Gastrocnemius medialis (tissue), 4 donors: Measurements from ENCODE around the gene TMEM240. TPM values are rescaled to one million over a fixed set of nuclear protein-coding genes. Genes with fewer than 3 reads are reported as not detected.
A peak's percentile ranks its signal among the peaks of the same experiment; 100 is the strongest.
"Not testable (repeated sequence)": the region's sequence is repeated elsewhere in the genome, so short reads cannot be mapped to it uniquely, and the experiment has no call there.

Source experiments
- ATAC-seq, 2 donors: fragments of 150-250 bp; one replicate each; pipeline ENCODE4 v1.9.1; 2016
- DNase-seq, 2 donors: peaks; one replicate each; pipeline ENCODE4 v3.0.0-alpha.2; 2019
- H3K27ac ChIP-seq, 4 donors: fragments of 200-600 bp; sonication (generic); 1 replicate in 1 of 4; 2 replicates in 3 of 4; pipeline ENCODE4 v1.5.1; 2016 to 2018; ENCODE audit warnings: mild to moderate bottlenecking in 2 of 4, moderate library complexity in 1 of 4
- H3K27me3 ChIP-seq, 3 donors: fragments of 200-600 bp; sonication (generic) in 2 of 3; 1 replicate in 1 of 3; 2 replicates in 2 of 3; pipeline versions ENCODE4 v1.5.1 to v1.6.0; 2016 to 2019; ENCODE audit warnings: mild to moderate bottlenecking in 1 of 3, moderate library complexity in 1 of 3
- H3K36me3 ChIP-seq, 2 donors: fragments of 200-600 bp; sonication (generic) in 1 of 2; one replicate each; pipeline ENCODE4 v1.5.1; 2017 to 2018
- H3K4me1 ChIP-seq, 2 donors: fragments of 200-600 bp; sonication (generic) in 1 of 2; one replicate each; pipeline ENCODE4 v1.5.1; 2016 to 2017; ENCODE audit warnings: mild to moderate bottlenecking in 2 of 2
- H3K4me3 ChIP-seq, 4 donors: fragments of 200-600 bp; sonication (generic) in 3 of 4; 1 replicate in 1 of 4; 2 replicates in 3 of 4; pipeline ENCODE4 v1.5.1; 2016 to 2019; ENCODE audit warnings: mild to moderate bottlenecking in 2 of 4
- H3K9me3 ChIP-seq, 3 donors: fragments of 200-600 bp; sonication (generic) in 2 of 3; 1 replicate in 1 of 3; 2 replicates in 2 of 3; pipeline ENCODE4 v1.5.1; 2016 to 2019
- CTCF ChIP-seq, 5 experiments: fragments of 450-650 bp in 3 of 5; fragments of 200-600 bp in 2 of 5; sonication (generic) in 2 of 5; IDR thresholded peaks in 4 of 5; conservative IDR thresholded peaks in 1 of 5; 1 replicate in 4 of 5; 2 replicates in 1 of 5; pipeline ENCODE4 v1.5.1; 2016 to 2019; ENCODE audit warnings: antibody characterized with exemption in 5 of 5, mild to moderate bottlenecking in 3 of 5, moderate library complexity in 3 of 5
- POLR2A ChIP-seq, 2 donors: fragments of 450-650 bp; IDR thresholded peaks; one replicate each; pipeline ENCODE4 v1.6.1; 2017; ENCODE audit warnings: antibody characterized with exemption in 2 of 2, mild to moderate bottlenecking in 2 of 2, moderate library complexity in 2 of 2
- in situ Hi-C, 4 donors: fragments of 200-750 bp; cut with MboI; loops; one replicate each; pipeline versions ENCODE4 v1.15.0 to v1.8.0; 2017; ENCODE audit warnings: low sequenced_read_pairs in 4 of 4
- intact Hi-C: fragments of 100-400 bp; cut with DNase I; formaldehyde crosslinking; loops from one replicate; pipeline ENCODE4 v1.15.1; 2023; ENCODE audit warnings: low total_unique reads
- total RNA-seq, 4 donors: library from RNA; depleted of rRNA; stranded (reverse); fragments of >200 nt; gene quantifications; one replicate each; pipeline versions ENCODE4 v1.1.0 to v1.2.3, GENCODE V29; 2016

TMEM240 gene
- total RNA-seq, 4 donors from 2014 or later, result 1.1 to 2.0 (median 1.9) TPM; not detected in 1

GRCh38 chr1:1510912-1511532, 29.4 kb downstream of the TMEM240 start:
- intact Hi-C loops (loop anchor here (5.0 kb wide), 1 partner anchor 106 kb away; the partner anchor contains the start of gene MIB2), in situ Hi-C loops (no loop called here)
- H3K4me3 ChIP-seq, result peak overlapping the region; percentile 81 to 99 (median 94)
- H3K27ac ChIP-seq, result peak overlapping the region; percentile 93 to 100 (median 96)
- DNase-seq (no peak), ATAC-seq (peak in 1 of 2 donors; percentile 5)
- peaks cover 8 to 16% of the 10 kb centered on the region in 2 donors for H3K4me1 ChIP-seq
- no peaks in the 10 kb centered on the region for H3K9me3 ChIP-seq
- H3K27me3 ChIP-seq, result no peaks in the 10 kb centered on the region
- no peak for TF ChIP-seq POLR2A (IDR thresholded peaks at IDR 0.05)
- peaks cover 0 to 3% of the 10 kb centered on the region in 2 donors for H3K36me3 ChIP-seq

- H3K9me3 ChIP-seq, H3K4me3 ChIP-seq, ATAC-seq, H3K36me3 ChIP-seq, DNase-seq, in situ Hi-C loops, H3K27me3 ChIP-seq: not testable (repeated sequence)
- Histone ChIP-seq H3K4me1 (peaks cover 12 to 27% of the 10 kb centered on the region in 2 donors), H3K27ac (peak overlapping the region in 2 of 4 donors; percentile 74 to 82)
- intact Hi-C loops, result loop anchor here (5.0 to 10.0 kb wide), 2 partner anchors 135 to 162 kb away; partner anchors contain the start of genes AURKAIP1 and DVL1
These were observed 31.0 kb downstream of the TMEM240 start for GRCh38 chr1:1509465-1509850.

GRCh38 chr1:1508775-1509464, 31.5 kb downstream of the TMEM240 start:
- intact Hi-C loops, result loop anchor here (5.0 to 10.0 kb wide), 2 partner anchors 134 to 162 kb away; partner anchors contain the start of genes AURKAIP1 and DVL1
- H3K9me3 ChIP-seq, in situ Hi-C loops, H3K27me3 ChIP-seq, H3K36me3 ChIP-seq: not testable (repeated sequence)
- DNase-seq, result peak in 1 of 2 donors; percentile 64
- peak in 1 of 2 donors; percentile 13 for TF ChIP-seq POLR2A (IDR thresholded peaks at IDR 0.05)
- H3K27ac ChIP-seq, result peak overlapping the region; percentile 69 to 82 (median 72)
- peak overlapping the region in 3 of 4 donors; percentile 7 to 24 (median 16) for H3K4me3 ChIP-seq
- peak; percentile 31 to 45 for ATAC-seq
- H3K4me1 ChIP-seq, result peaks cover 12 to 27% of the 10 kb centered on the region in 2 donors

- Histone ChIP-seq H3K9me3 (no peaks in the 10 kb centered on the region), H3K27ac (no peak overlapping the region), H3K4me1 (peaks cover 12 to 27% of the 10 kb centered on the region in 2 donors), H3K27me3 (no peaks in the 10 kb centered on the region), H3K4me3 (no peak overlapping the region), H3K36me3 (no peaks in the 10 kb centered on the region)
- TF ChIP-seq POLR2A (IDR thresholded peaks at IDR 0.05) (no peak), CTCF (IDR thresholded peaks at IDR 0.05 in 4 of 5, conservative IDR thresholded peaks at IDR 0.05 in 1 of 5) (no peak)
- ATAC-seq (no peak), DNase-seq (no peak)
- intact Hi-C loops, result loop anchor here (5.0 to 10.0 kb wide), 2 partner anchors 133 to 160 kb away; partner anchors contain the start of genes AURKAIP1 and DVL1
- in situ Hi-C loops, result no loop called here
These were observed 33.1 kb downstream of the TMEM240 start for GRCh38 chr1:1507305-1507704.

- in situ Hi-C loops, H3K9me3 ChIP-seq, H3K36me3 ChIP-seq, H3K27me3 ChIP-seq, ATAC-seq: not testable (repeated sequence)
- Histone ChIP-seq H3K4me1 (peaks cover 9 to 24% of the 10 kb centered on the region in 2 donors), H3K27ac (peak overlapping the region; percentile 83 to 94 (median 86)), H3K4me3 (peak overlapping the region in 2 of 4 donors; percentile 33 to 43)
- intact Hi-C loops, result loop anchor here (5.0 to 10.0 kb wide), 2 partner anchors 131 to 158 kb away; partner anchors contain the start of genes AURKAIP1 and DVL1
- DNase-seq, result peak in 1 of 2 donors; percentile 31
These were observed 34.6 kb downstream of the TMEM240 start for GRCh38 chr1:1505801-1506200.

DNA sequence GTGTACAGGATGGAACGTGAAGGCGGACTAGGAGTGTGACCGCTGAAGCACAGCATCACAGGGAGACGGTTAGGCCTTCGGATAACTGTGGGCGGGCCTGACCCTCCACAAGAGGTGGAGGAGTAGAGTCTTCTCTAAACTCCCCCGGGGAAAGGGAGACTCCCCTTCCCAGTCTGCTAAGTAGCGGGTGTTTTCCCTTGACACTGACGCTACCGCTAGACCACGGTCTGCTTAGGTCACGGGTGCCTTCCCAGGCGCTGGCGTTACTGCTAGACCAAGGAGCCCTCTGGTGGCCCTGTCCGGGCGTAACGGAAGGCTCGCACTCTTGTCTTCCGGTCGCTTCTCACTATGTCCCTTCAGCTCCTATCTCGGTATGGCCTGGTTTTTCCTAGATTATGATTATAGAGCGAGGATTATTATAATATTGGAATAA, 35.0 kb downstream of the TMEM240 start:
- intact Hi-C loops, result loop anchor here (5.0 to 10.0 kb wide), 2 partner anchors 131 to 158 kb away; partner anchors contain the start of genes AURKAIP1 and DVL1
- peak in 1 of 2 donors; percentile 15 for TF ChIP-seq POLR2A (IDR thresholded peaks at IDR 0.05)
- TF ChIP-seq CTCF (IDR thresholded peaks at IDR 0.05 in 4 of 5, conservative IDR thresholded peaks at IDR 0.05 in 1 of 5), result peak in 3 of 5 experiments; percentile 28 to 53 (median 40)
- in situ Hi-C loops, H3K36me3 ChIP-seq, H3K27me3 ChIP-seq, H3K9me3 ChIP-seq: not testable (repeated sequence)
- Histone ChIP-seq H3K27ac (peak overlapping the region; percentile 83 to 94 (median 86)), H3K4me1 (peaks cover 6 to 21% of the 10 kb centered on the region in 2 donors), H3K4me3 (peak overlapping the region; percentile 33 to 43 (median 38))
- peak; percentile 16 to 76 for DNase-seq
- ATAC-seq, result peak; percentile 64 to 67
